SK-N-SH (cell line): Measurements from ENCODE around the gene HLA-E. TPM values are rescaled to one million over a fixed set of nuclear protein-coding genes. Genes with fewer than 3 reads are reported as not detected.

Experiments
- CTCF ChIA-PET: fragments of 300-600, 350-600 bp; formaldehyde crosslinking; extraction: SDS; loops from one replicate; lab custom pipeline; 2021; lab: Yijun Ruan, JAX
- POLR2A ChIA-PET: fragments of 350-600 bp; sonication (Branson Sonifier 250); formaldehyde crosslinking; extraction: SDS; loops from one replicate; lab custom pipeline; 2020; ENCODE audit warnings: antibody characterized with exemption, inconsistent platforms; lab: Yijun Ruan, JAX
- DNase-seq: peaks from one replicate; pipeline ENCODE4 v3.0.0; 2012
- H2AFZ ChIP-seq: fragments of 200-600 bp; sonication (generic); 2 replicates; pipeline ENCODE4 v1.8.1; 2016; ENCODE audit warnings: antibody characterized with exemption, mild to moderate bottlenecking, low read depth
- H3F3A ChIP-seq: fragments of 200-600 bp; sonication (generic); replicated peaks from 2 replicates; pipeline ENCODE3; 2016; ENCODE audit warnings: antibody characterized with exemption, mild to moderate bottlenecking; ENCODE audit not compliant: insufficient read depth
- H3K27ac ChIP-seq, 2 experiments: fragments of 200-500 bp in 1 of 2; fragments of 200-600 bp in 1 of 2; sonication (Bioruptor generic) in 1 of 2; sonication (generic), shearing (Covaris generic) in 1 of 2; 2 replicates each; pipeline versions ENCODE4 v1.5.1 to v1.6.1; 2014 to 2016; ENCODE audit warnings: low read depth in 2 of 2, inconsistent platforms in 1 of 2, low read length in 1 of 2, mild to moderate bottlenecking in 1 of 2, mixed read lengths in 1 of 2
- H3K27me3 ChIP-seq: fragments of 200-600 bp; sonication (generic), shearing (Covaris generic); 2 replicates; pipeline ENCODE4 v1.6.1; 2016; ENCODE audit warnings: mixed run types; ENCODE audit not compliant: insufficient read depth
- H3K36me3 ChIP-seq, 2 experiments: fragments of 200-500 bp in 1 of 2; fragments of 200-600 bp in 1 of 2; sonication (Bioruptor generic) in 1 of 2; sonication (generic) in 1 of 2; replicated peaks in 1 of 2; 2 replicates each; pipeline versions ENCODE3 to v1.5.1; 2014 to 2016; ENCODE audit warnings: low read length in 1 of 2, mild to moderate bottlenecking in 1 of 2; ENCODE audit not compliant: insufficient read depth in 2 of 2, control insufficient read depth in 1 of 2
- H3K4me1 ChIP-seq, 2 experiments: fragments of 200-500 bp in 1 of 2; fragments of 200-600 bp in 1 of 2; sonication (Bioruptor generic) in 1 of 2; sonication (generic), shearing (Covaris generic) in 1 of 2; 2 replicates each; pipeline versions ENCODE4 v1.5.1 to v1.6.1; 2014 to 2016; ENCODE audit warnings: low read depth in 1 of 2, low read length in 1 of 2, mixed run types in 1 of 2; ENCODE audit not compliant: insufficient read depth in 2 of 2, control insufficient read depth in 1 of 2
- H3K4me2 ChIP-seq: fragments of 200-600 bp; sonication (generic), shearing (Covaris generic); 2 replicates; pipeline ENCODE4 v1.6.1; 2017; ENCODE audit warnings: mixed run types
- H3K4me3 ChIP-seq, 2 experiments: fragments of 200-500 bp in 1 of 2; fragments of 200-600 bp in 1 of 2; sonication (Bioruptor generic) in 1 of 2; sonication (generic), shearing (Covaris generic) in 1 of 2; 2 replicates each; pipeline versions ENCODE4 v1.5.1 to v1.8.1; 2014 to 2016; ENCODE audit warnings: low read depth in 2 of 2, inconsistent platforms in 1 of 2, low read length in 1 of 2, mild to moderate bottlenecking in 1 of 2, mixed read lengths in 1 of 2, moderate library complexity in 1 of 2
- H3K79me2 ChIP-seq: fragments of 200-600 bp; sonication (generic); 2 replicates; pipeline ENCODE4 v1.8.1; 2017; ENCODE audit warnings: mild to moderate bottlenecking; ENCODE audit not compliant: insufficient read depth
- H3K9ac ChIP-seq: fragments of 200-600 bp; sonication (generic); 2 replicates; pipeline ENCODE4 v1.6.1; 2017; ENCODE audit warnings: mixed run types
- H3K9me2 ChIP-seq: fragments of 200-600 bp; sonication (generic); 2 replicates; pipeline ENCODE4 v1.6.1; 2017; ENCODE audit warnings: mixed run types
- H3K9me3 ChIP-seq: fragments of 200-600 bp; sonication (generic); 2 replicates; pipeline ENCODE4 v1.6.1; 2017; ENCODE audit warnings: mixed run types, mild to moderate bottlenecking, moderate library complexity
- H4K20me1 ChIP-seq: fragments of 200-600 bp; sonication (generic); 2 replicates; pipeline ENCODE4 v1.6.1; 2017; ENCODE audit warnings: mild to moderate bottlenecking, mixed run types; ENCODE audit not compliant: insufficient read depth
- CHD2 ChIP-seq: fragments of 150-350 bp; IDR thresholded peaks from 2 replicates; pipeline ENCODE4 v1.6.1; 2018; ENCODE audit warnings: low read length; ENCODE audit not compliant: partially characterized antibody
- CTCF ChIP-seq: fragments of 200-600 bp; sonication (generic); IDR thresholded peaks from 2 replicates; pipeline ENCODE4 v1.6.1; 2017; ENCODE audit warnings: antibody characterized with exemption, mild to moderate bottlenecking, moderate library complexity
- ELF1 ChIP-seq: IDR thresholded peaks from 2 replicates; pipeline ENCODE4 v1.4.0; 2012
- EP300 ChIP-seq, 2 experiments: IDR thresholded peaks; 2 replicates each; pipeline versions ENCODE4 v1.4.0 to v1.6.1; 2012; ENCODE audit warnings: borderline replicate concordance in 1 of 2, low read depth in 1 of 2, low read length in 1 of 2
- EZH2phosphoT487 ChIP-seq: fragments of 200-600 bp; sonication (generic); IDR thresholded peaks from 2 replicates; pipeline ENCODE4 v1.6.1; 2017; ENCODE audit warnings: low read depth, mixed run types, mild to moderate bottlenecking, antibody characterized with exemption, moderate library complexity, borderline replicate concordance
- GATA2 ChIP-seq: sonication (generic); formaldehyde crosslinking; IDR thresholded peaks from 2 replicates; pipeline ENCODE4 v1.5.0; 2020; ENCODE audit warnings: mild to moderate bottlenecking, missing genetic modification reagents
- MAX ChIP-seq: IDR thresholded peaks from 2 replicates; pipeline ENCODE4 v1.4.0; 2012; ENCODE audit warnings: low read depth
- MEF2A ChIP-seq: IDR thresholded peaks from 2 replicates; pipeline ENCODE4 v1.4.0; 2012; ENCODE audit warnings: low read depth, borderline replicate concordance
- NRF1 ChIP-seq: IDR thresholded peaks from 2 replicates; pipeline ENCODE4 v1.6.1; 2012; ENCODE audit warnings: low read depth, mild to moderate bottlenecking, low read length
- PBX3 ChIP-seq: IDR thresholded peaks from 2 replicates; pipeline ENCODE4; 2012
- RAD21 ChIP-seq: IDR thresholded peaks from 2 replicates; pipeline ENCODE4 v1.6.1; 2012; ENCODE audit warnings: mild to moderate bottlenecking, low read length
- REST ChIP-seq: IDR thresholded peaks from 2 replicates; pipeline ENCODE4 v1.6.1; 2012; ENCODE audit warnings: mild to moderate bottlenecking, low read depth, low read length, moderate library complexity
- SIN3A ChIP-seq: IDR thresholded peaks from 2 replicates; pipeline ENCODE4 v1.6.1; 2012; ENCODE audit warnings: low read depth, mild to moderate bottlenecking, low read length, moderate library complexity, borderline replicate concordance
- SMC3 ChIP-seq: IDR thresholded peaks from 2 replicates; pipeline ENCODE4 v1.6.1; 2012; ENCODE audit warnings: low read depth, low read length, improper control_type of control experiment
- TCF12 ChIP-seq: IDR thresholded peaks from 2 replicates; pipeline ENCODE4 v1.4.0; 2012
- TEAD4 ChIP-seq: IDR thresholded peaks from 2 replicates; pipeline ENCODE4 v1.4.0; 2012; ENCODE audit warnings: mild to moderate bottlenecking, borderline replicate concordance; ENCODE audit not compliant: insufficient read depth
- USF1 ChIP-seq: IDR thresholded peaks from 2 replicates; pipeline ENCODE4 v1.4.0; 2012; ENCODE audit warnings: low read depth, borderline replicate concordance
- USF2 ChIP-seq: fragments of 150-350 bp; IDR thresholded peaks from 2 replicates; pipeline ENCODE4 v1.6.1; 2017; ENCODE audit warnings: antibody characterized with exemption, low read length, low read depth, borderline replicate concordance
- ZBTB33 ChIP-seq: IDR thresholded peaks from 2 replicates; pipeline ENCODE4 v1.4.0; 2012; ENCODE audit warnings: low read depth, borderline replicate concordance
- WGBS: methylation state at CpG from one replicate; pipeline ENCODE4 v1.1.6; 2017; ENCODE audit warnings: low lambda C conversion rate; 5-methylcytosine and 5-hydroxymethylcytosine counted together
- polyA plus RNA-seq, 3 experiments: library from polyadenylated mRNA; depleted of rRNA; stranded (reverse); fragments of >200 nt; gene quantifications; 2 replicates each; pipeline ENCODE4 v1.2.3, GENCODE V29; 2012

Gene HLA-E
- polyA plus RNA-seq, 1 of the 3 experiments (the other 2 are of a cell fraction): 90.9 TPM

- no peaks in the 10 kb centered on the region for H3K4me1 ChIP-seq
- no peaks in the 10 kb centered on the region for H3K79me2 ChIP-seq
- H4K20me1 ChIP-seq: no peaks in the 10 kb centered on the region
- 52% methylated on average over 4 of the region's 4 CpGs for WGBS
- no peaks in the 10 kb centered on the region for H3K27me3 ChIP-seq
- no peaks in the 10 kb centered on the region for H3K9me3 ChIP-seq
- DNase-seq: no peak
- H2AFZ ChIP-seq: peak overlapping the region; percentile 51; the same call in 1 of the 2 replicates
- CTCF ChIA-PET: interaction anchor here (1.2 kb wide), 1 partner anchor 31 kb away, joined by 4 read pairs; no protein-coding TSS in a partner anchor
- H3K27ac ChIP-seq: no peak overlapping the region
- no peak overlapping the region for H3K9ac ChIP-seq
- H3K36me3 ChIP-seq: no peaks in the 10 kb centered on the region
- H3F3A ChIP-seq: peaks cover 6% of the 10 kb centered on the region
- POLR2A ChIA-PET: no interaction called here
- no peaks in the 10 kb centered on the region for H3K9me2 ChIP-seq
- no peak overlapping the region for H3K4me2 ChIP-seq
- no peak overlapping the region for H3K4me3 ChIP-seq
- TF ChIP-seq REST (no peak), ELF1 (no peak), MEF2A (no peak), SMC3 (no peak), MAX (no peak), EP300 (IDR thresholded peaks at IDR 0.05; ENCODE audit: borderline replicate concordance in 1 of 2, low read depth in 1 of 2, low read length in 1 of 2) (no peak), CTCF (no peak), GATA2 (CRISPR knock-in tag) (no peak), PBX3 (no peak), RAD21 (no peak), USF1 (no peak), NRF1 (no peak), EZH2phosphoT487 (no peak), USF2 (no peak), TCF12 (no peak), TEAD4 (no peak), ZBTB33 (no peak), CHD2 (no peak), SIN3A (no peak)
- TF ChIP-seq, all 33 proteins: peak for 0
These were observed 25.8 kb downstream of the HLA-E start for GRCh38 chr6:30515106-30515505.
